Stimulated activated CD4-positive, alpha-beta T cell treated with anti-CD3 and anti-CD28 coated beads, Interleukin-4, amount 100 ng/mL, for 1 hour (primary cell): ENCODE data around the gene COG5.
"Not testable (repeated sequence)": the region's sequence is repeated elsewhere in the genome, so short reads cannot be mapped to it uniquely, and the experiment has no call there.

ENCODE experiments used
- DNase-seq: peaks from one replicate; pipeline ENCODE4 v3.0.0-alpha.2; 2020

The COG5 gene

GRCh38 chr7:107170051-107170915 is 393.4 kb downstream of the COG5 start:
- no peak for DNase-seq

DNA sequence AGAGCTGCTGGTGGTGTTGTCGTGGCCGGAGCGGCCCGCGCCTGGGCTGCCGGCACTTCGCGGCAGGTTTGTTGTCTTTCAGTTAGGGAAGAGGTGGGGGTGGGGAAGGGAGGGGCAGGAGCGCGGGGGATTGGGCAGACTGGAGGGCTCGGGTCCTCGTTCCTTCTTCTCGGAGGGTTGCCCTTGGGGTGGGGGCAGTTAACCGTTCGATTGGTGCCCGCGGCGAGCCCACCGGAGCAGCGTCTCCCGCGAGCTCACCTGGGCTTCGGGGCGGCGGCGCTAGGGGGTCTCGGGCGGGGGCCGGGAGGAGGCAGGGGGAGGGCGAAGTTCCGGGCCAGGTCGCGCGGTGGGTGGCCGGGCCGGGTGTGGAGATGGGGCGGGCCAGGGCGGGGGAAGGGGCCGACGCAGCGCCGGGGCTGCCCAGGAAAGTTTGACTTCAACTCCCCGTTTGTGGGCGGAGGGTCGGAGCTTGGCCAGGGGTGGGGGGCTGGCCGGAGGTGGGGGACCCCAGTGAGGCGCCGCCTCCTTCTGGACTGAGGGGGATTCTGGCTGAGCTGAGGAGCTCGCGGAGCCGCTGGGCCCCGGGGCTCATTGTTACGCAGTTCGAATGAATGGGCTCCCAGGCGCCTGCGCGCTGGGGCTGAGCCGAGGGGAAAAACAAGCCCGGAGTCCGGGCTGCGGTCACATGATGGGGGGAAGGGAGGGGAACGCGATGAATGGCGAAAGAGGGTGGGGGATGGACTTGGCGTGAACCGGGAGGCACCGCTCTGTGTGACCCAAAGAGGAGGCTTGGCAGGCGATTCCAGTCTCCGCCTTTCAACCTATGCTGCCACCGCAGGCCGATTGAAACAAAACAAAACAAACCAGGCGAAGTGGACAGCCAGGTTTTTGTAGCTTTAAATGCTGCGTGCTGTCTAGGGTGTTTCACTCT is 394.3 kb downstream of the COG5 start:
- DNase-seq, result peak; percentile 81

DNA sequence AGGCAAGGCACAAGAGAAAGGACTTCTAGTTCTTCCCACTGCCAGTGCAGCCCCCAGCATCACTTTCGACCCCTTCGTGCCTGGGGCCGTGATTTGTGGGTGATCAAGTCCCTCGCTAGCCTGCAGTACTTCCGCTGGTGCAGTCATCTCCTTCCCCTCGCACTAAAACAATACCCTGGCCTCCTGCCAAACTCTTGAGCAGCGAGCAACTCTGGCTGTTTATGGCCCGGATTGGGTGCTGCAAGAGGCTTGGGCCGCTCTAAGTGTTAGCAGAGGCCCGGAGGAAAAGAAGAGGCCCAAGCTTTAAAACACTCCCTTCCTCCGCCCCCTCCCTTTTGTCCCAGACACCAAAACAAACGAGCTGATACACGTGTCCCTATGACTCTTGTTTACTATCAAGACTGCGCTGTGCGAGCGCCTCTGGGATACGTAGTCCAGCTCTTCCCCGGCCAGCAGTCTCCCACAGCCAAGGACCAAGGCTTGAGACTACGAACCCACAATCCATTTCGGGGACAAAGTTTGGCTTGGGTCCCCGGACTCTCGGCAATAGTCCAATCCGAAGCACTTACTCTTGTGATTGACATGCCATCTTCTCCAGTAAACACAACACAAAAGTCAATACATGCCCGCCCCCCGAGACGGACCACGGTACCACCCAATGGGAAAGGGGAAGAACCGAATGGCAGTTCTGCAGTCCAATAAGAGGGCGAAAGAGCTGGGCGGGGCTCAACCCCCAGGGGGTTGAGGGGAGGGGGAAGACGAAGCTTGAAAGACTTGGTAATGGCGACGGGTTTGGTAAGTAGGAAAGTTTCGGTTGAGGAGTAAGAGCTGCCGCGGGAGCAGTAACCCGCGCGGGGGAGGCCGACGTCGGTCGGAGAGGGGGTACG is 395.2 kb downstream of the COG5 start, which contains the start of gene HBP1:
Gene HBP1 (plus strand): TSS at position 771 of the 887 bp plus-strand sequence. CDS start 10,891 bp downstream, outside the sequence.
- DNase-seq, result peak; percentile 94

DNA sequence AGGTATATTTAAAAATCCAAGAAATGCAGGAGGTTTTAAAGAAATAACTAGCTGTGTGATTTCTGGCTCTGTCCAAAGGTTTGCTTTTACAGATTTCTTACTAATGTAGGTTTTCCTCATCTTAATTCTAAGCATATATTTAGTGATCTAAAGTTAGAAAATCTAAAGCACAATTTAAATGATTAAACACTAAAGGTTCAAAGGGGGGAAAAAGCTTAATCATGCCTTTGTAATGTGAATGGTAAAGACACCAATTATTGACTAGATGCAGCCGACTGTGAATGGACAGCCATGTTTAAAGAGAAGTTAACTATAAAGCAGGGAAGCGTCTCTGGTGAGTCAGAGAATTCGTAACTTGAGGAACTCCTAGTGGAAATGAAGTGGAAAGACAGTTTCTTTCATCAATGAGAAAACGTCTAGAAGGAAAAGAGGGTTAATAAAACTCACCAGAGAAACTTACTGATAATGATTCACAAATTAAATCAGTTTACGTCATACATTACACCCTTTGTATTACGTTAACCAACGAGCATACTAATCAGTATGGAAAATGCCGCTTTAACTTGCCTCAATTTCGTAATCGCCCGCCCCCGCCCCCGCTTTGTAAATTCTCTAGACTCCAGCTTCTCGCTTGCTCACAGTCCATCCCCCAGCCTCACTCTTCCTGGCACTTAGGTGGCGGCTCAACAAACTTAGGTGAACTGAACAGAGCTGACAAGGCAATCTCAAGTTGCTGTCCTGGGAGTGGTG is 396.1 kb downstream of the COG5 start:
- peak; percentile 65 for DNase-seq

DNA sequence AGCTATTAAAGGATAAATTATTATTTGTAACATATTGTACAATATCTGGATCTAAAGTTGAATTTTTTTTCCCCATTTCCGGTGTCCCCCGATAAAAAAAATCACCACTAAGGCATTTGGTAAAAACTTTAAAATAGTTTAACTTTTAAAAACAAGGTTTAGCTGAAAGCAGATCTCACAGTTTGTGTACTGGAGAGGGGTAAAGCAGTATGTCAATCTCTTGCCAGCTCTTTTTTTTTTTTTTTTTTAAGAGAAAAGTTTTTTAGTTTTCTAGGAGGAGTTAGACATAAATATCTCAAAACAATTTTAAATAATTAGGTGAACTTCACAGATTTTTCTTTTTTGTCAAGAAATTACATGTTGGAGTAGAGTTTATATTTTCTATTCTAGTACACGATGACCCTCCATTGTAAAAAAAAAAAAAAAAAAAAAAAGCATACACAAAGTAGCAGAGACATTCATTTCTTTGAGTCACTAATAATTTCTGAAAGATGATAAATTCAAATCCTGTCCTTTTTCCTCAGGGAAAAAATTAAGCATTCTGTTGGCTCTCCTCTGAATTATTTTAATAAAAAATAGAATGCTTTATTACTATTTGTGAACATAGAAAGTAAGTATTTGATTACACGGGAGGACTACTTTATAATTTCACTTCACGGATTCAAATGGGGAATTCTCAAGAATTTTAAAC is 396.8 kb downstream of the COG5 start:
- no peak for DNase-seq

DNA sequence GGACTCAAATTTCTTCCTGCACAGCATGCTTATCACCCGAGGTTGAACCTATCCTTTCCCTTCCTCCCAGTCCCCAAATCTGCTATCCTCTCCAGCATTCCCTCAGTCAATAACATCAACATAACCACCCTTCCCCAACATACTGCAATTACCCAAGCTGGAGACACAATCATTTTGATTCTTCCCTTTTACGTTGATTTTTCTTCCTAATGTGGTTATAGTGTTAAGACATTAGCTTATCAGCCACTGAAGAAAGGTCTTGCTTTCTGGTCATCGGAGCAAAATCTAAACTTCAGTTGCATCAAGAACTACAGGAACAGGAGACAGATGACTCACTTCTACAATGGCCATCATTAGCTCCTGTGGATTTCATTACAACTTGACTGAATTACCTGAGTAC is 398.4 kb downstream of the COG5 start:
- DNase-seq, result no peak

DNA sequence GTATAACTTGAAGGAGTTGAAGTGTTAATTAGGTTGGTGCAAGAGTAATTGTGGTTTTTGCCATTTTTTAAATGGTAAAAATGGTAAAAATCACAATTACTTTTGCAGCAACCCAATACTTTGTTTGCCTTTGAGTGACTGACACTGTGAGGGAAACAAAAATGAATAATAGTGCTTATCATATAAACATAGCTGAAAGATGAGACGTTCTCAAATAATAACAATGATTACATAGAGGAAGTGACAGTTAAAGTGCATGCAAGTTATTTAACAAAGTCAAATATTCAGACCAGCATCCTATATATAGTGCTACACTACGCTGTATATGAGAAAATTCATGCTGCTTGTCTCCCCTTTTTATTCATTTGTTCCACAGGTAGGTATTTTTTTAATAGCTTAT is 399.6 kb downstream of the COG5 start:
- DNase-seq, result no peak

DNA sequence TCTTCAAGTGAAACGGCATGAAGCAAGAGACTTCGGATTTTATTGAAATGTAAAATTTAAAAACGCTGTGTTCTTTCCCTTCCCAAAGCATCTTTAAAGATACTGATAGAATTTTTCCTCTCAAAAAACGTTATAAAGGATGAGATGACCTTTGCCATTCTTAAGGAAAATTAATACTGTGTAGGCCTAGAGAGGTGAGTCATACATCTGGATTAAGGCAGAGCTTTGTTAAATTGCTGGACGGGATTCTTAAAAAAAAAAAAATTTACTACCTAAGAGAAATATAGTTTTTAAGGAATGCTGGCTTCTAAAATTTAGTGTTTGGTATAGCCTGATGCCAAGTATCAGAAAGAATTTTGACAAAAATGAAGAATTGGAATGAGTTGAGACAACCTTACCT is 401.2 kb downstream of the COG5 start:
- DNase-seq, result no peak

GRCh38 chr7:107161415-107161814 is 402.3 kb downstream of the COG5 start:
- DNase-seq, result no peak

- DNase-seq, result no peak
Measured at GRCh38 chr7:107160389-107160788, 403.3 kb downstream of the COG5 start.

DNA sequence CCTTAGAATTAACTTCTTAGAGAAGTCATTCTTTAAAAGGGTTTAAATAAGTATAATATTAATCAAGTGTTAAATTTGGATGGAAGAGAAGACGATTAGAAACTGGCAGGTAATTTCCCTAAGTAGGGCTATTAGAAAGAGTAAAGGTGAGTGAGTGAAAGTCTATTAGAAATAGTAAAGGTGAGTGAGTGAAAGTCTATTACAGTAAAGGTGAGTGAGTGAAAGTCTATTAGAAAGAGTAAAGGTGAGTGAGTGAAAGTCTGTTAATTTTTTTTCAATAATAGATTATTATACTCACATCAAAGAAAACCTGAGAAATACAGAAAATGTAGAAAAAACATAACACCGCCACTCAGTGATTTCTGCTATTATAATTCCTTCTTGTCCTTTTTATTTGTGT is 405.7 kb downstream of the COG5 start:
- DNase-seq, result no peak

- no peak for DNase-seq
Measured at GRCh38 chr7:107157091-107157490, 406.6 kb downstream of the COG5 start.

DNA sequence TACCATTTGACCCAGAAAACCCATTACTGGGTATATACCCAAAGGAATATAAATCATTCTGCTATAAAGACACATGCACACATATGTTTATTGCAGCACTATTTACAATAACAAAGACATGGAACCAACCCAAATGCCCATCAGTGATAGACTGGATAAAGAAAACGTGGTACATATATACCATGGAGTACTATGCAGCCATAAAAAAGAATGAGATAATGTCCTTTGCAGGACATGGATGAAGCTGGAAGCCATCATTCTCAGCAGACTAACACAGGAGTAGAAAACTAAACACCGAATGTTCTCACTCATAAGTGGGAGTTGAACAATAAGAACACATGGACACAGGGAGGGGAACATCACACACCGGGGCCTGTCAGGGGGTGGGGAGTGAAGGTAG is 408.0 kb downstream of the COG5 start:
- not testable (repeated sequence) for DNase-seq

DNA sequence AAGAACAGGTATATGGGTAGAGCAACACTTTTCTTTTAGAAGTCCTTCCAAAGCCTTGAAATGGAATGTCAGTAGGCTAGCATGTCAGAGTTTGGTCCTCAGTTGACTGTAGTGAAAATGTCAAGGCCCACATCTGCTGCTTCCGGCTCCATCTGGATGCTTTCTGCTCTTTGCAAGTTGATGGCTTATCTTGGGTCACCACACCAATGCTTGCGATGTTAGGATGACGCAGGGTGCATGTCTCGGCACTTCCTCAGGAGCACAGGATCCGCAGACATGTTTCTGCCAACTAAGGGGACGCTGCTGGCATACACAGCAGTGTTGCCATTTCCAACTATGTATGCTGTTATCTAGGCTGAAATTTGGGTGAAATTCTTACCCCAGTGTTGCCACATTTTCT is 408.9 kb downstream of the COG5 start:
- no peak for DNase-seq

DNA sequence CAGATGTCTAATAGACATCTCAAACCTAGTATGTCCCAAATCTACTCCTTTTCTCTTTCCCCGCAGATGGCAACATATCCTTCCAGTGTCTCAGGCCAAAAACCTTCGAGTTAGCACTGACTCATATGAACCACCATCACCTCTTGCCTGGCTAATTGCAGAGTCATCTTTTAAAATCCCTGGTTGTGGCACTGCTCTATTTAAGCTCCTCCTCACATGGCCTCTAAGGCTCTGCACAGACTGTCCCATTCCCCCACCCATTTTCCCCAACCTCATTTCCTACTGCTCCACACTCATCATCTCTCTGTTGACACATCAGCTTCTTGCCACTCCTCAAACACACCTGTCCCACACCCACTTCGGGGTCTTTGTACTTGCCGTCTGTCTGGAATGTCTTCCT is 411.7 kb downstream of the COG5 start:
- no peak for DNase-seq
